WTC11 (cell line): ENCODE data around the gene WDFY4. TPM values are rescaled to one million over a fixed set of nuclear protein-coding genes. Genes with fewer than 3 reads are reported as not detected.

Experiments
- ATAC-seq: fragments of 200-7000 bp; cut with Tn5 transposase; 2 replicates; pipeline ENCODE4 v1.10.0; 2021; ENCODE audit warnings: mild to moderate bottlenecking, moderate library complexity
- CTCF ChIA-PET: fragments of 300-600 bp; sonication (Branson Sonifier 250); formaldehyde crosslinking; loops from one replicate; lab custom pipeline; 2021; ENCODE audit warnings: antibody characterized with exemption; lab: Charles Lee
- POLR2A ChIA-PET: fragments of 350-600 bp; sonication (Branson Sonifier 250); formaldehyde crosslinking; loops from one replicate; lab custom pipeline; 2021; ENCODE audit warnings: antibody characterized with exemption; lab: Charles Lee
- DNase-seq: peaks from one replicate; pipeline ENCODE4 v3.0.0; 2021; ENCODE audit warnings: low spot score
- H3K27ac Mint-ChIP-seq: 2 replicates; pipeline ENCODE4 v1.8.0; 2021; ENCODE audit warnings: mixed read lengths
- H3K27me3 Mint-ChIP-seq: 2 replicates; pipeline ENCODE4 v1.8.0; 2021; ENCODE audit warnings: low read depth, mild to moderate bottlenecking, moderate library complexity, mixed read lengths
- H3K36me3 Mint-ChIP-seq: 2 replicates; pipeline ENCODE4 v1.8.0; 2021; ENCODE audit warnings: mixed read lengths
- H3K4me1 Mint-ChIP-seq: 2 replicates; pipeline ENCODE4 v1.8.0; 2022; ENCODE audit warnings: mixed read lengths
- H3K4me3 Mint-ChIP-seq: 2 replicates; pipeline ENCODE4 v1.8.0; 2021; ENCODE audit warnings: mild to moderate bottlenecking, moderate library complexity, mixed read lengths
- H3K9me3 Mint-ChIP-seq: 2 replicates; pipeline ENCODE4 v1.8.0; 2021; ENCODE audit warnings: mixed read lengths
- AR ChIP-seq: fragments of 250-450 bp; sonication (Bioruptor Pico); IDR thresholded peaks from 2 replicates; pipeline ENCODE4 v1.9.0; 2021; ENCODE audit warnings: mild to moderate bottlenecking
- ATF3 ChIP-seq: sonication (generic); formaldehyde crosslinking; conservative IDR thresholded peaks from 2 replicates; pipeline ENCODE4 v1.8.1; 2022; ENCODE audit warnings: mild to moderate bottlenecking, missing genetic modification reagents
- ATF6 ChIP-seq: sonication (generic); formaldehyde crosslinking; IDR thresholded peaks from 2 replicates; pipeline ENCODE4 v1.8.1; 2023; ENCODE audit warnings: mild to moderate bottlenecking, missing genetic modification reagents
- ELF4 ChIP-seq: sonication (generic); formaldehyde crosslinking; IDR thresholded peaks from 2 replicates; pipeline ENCODE4 v1.8.1; 2022; ENCODE audit warnings: low read depth, mild to moderate bottlenecking, moderate library complexity, missing genetic modification reagents
- FOXK1 ChIP-seq: sonication (generic); formaldehyde crosslinking; IDR thresholded peaks from 2 replicates; pipeline ENCODE4 v1.8.0; 2022; ENCODE audit warnings: mild to moderate bottlenecking, moderate library complexity, missing genetic modification reagents
- GABPB1 ChIP-seq: sonication (generic); formaldehyde crosslinking; IDR thresholded peaks from 2 replicates; pipeline ENCODE4 v1.8.1; 2023; ENCODE audit warnings: mild to moderate bottlenecking, missing genetic modification reagents
- HMGA2 ChIP-seq: fragments of 250-450 bp; sonication (Bioruptor Pico); IDR thresholded peaks from 2 replicates; pipeline ENCODE4 v1.4.0; 2021; ENCODE audit warnings: mild to moderate bottlenecking, moderate library complexity
- KAT7 ChIP-seq: sonication (generic); formaldehyde crosslinking; IDR thresholded peaks from 2 replicates; pipeline ENCODE4 v1.8.1; 2023; ENCODE audit warnings: missing genetic modification reagents, mild to moderate bottlenecking, borderline replicate concordance
- MLX ChIP-seq: sonication (generic); formaldehyde crosslinking; IDR thresholded peaks from 2 replicates; pipeline ENCODE4 v1.8.1; 2023; ENCODE audit warnings: mild to moderate bottlenecking, missing genetic modification reagents, moderate library complexity
- NFE2L1 ChIP-seq: sonication (generic); formaldehyde crosslinking; IDR thresholded peaks from 2 replicates; pipeline ENCODE4 v1.8.1; 2023; ENCODE audit warnings: missing genetic modification reagents
- USF2 ChIP-seq: sonication (generic); formaldehyde crosslinking; IDR thresholded peaks from 2 replicates; pipeline ENCODE4 v1.8.1; 2023; ENCODE audit warnings: mild to moderate bottlenecking, missing genetic modification reagents, moderate library complexity
- ZNF121 ChIP-seq: sonication (generic); formaldehyde crosslinking; IDR thresholded peaks from 2 replicates; pipeline ENCODE4 v1.8.0; 2023; ENCODE audit warnings: missing genetic modification reagents
- ZNF219 ChIP-seq: sonication (generic); formaldehyde crosslinking; IDR thresholded peaks from 2 replicates; pipeline ENCODE4 v1.8.0; 2023; ENCODE audit warnings: missing genetic modification reagents, mild to moderate bottlenecking, borderline replicate concordance
- ZNF317 ChIP-seq: sonication (generic); formaldehyde crosslinking; IDR thresholded peaks from 2 replicates; pipeline ENCODE4 v1.8.1; 2023; ENCODE audit warnings: low read depth, mild to moderate bottlenecking, moderate library complexity, missing genetic modification reagents, borderline replicate concordance
- ZNF423 ChIP-seq: fragments of 250-450 bp; sonication (Bioruptor Pico); IDR thresholded peaks from 2 replicates; pipeline ENCODE4 v2.1.2; 2022; ENCODE audit warnings: mild to moderate bottlenecking, moderate library complexity
- total RNA-seq: library from RNA; stranded (reverse); gene quantifications from 3 replicates; pipeline ENCODE4 v1.2.3, GENCODE V29; 2021
- TF ChIP-seq, protein P1 (sequence below): sonication (generic); formaldehyde crosslinking; IDR thresholded peaks from 2 replicates; pipeline ENCODE4 v1.8.0; 2022; ENCODE audit warnings: mild to moderate bottlenecking, missing genetic modification reagents
- TF ChIP-seq, protein P2 (sequence below): fragments of 250-450 bp; sonication (Bioruptor Pico); IDR thresholded peaks from 2 replicates; pipeline ENCODE4 v1.9.0; 2021; ENCODE audit warnings: mild to moderate bottlenecking, borderline replicate concordance
- TF ChIP-seq, protein P3 (sequence below): sonication (generic); formaldehyde crosslinking; IDR thresholded peaks from 2 replicates; pipeline ENCODE4 v1.8.0; 2022; ENCODE audit warnings: mild to moderate bottlenecking, missing genetic modification reagents

Gene WDFY4
- total RNA-seq, 1 experiment from 2014 or later = 0.13 TPM

DNA sequence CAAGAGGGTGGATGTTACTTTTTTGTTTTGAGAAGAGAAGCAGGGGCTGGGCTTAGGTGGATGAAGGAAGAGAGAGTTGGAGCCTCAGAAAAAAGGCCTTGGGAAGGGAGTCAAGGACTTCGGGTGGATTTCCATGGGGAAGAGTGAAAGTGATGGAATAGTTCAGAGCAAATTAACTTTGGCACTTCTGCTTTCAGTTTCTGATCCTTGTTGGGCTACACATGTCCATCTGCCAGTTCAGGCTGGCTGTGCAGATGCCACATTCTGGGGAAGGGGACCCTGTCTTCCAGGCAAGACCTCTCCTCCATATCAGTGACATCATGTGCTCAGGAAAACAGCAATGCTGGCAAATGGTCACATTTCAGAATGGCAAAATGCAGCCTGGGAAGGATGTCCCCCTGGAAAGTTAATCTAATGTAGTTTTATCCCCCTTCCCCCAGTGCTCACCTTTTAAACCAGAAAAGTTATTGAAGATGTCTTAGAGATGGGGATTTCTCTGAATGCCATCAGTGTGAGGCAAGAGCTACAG is 86.0 kb downstream of the WDFY4 start:
- POLR2A ChIA-PET = no interaction called here
- H3K36me3 Mint-ChIP-seq = no peaks in the 10 kb centered on the region
- CTCF ChIA-PET = no interaction called here
- no peak for DNase-seq
- peaks cover 21% of the 10 kb centered on the region for H3K4me1 Mint-ChIP-seq
- H3K27ac Mint-ChIP-seq = no peak overlapping the region
- peaks cover 3% of the 10 kb centered on the region for H3K9me3 Mint-ChIP-seq
- H3K27me3 Mint-ChIP-seq = no peaks in the 10 kb centered on the region
- no peak overlapping the region for H3K4me3 Mint-ChIP-seq
- no peak for ATAC-seq
- TF ChIP-seq ZNF121 (CRISPR knock-in tag) (no peak), AR (CRISPR knock-in tag) (no peak), MLX (CRISPR knock-in tag) (no peak)

GRCh38 chr10:48771234-48771633 is 86.6 kb downstream of the WDFY4 start:
- H3K36me3 Mint-ChIP-seq = no peaks in the 10 kb centered on the region
- no peaks in the 10 kb centered on the region for H3K27me3 Mint-ChIP-seq
- TF ChIP-seq ZNF423 (CRISPR knock-in tag) (no peak), ELF4 (CRISPR knock-in tag) (no peak), USF2 (CRISPR knock-in tag) (no peak), ATF3 (CRISPR knock-in tag) (no peak), KAT7 (no peak), ATF6 (no peak), NFE2L1 (CRISPR knock-in tag) (no peak), ZNF317 (CRISPR knock-in tag) (no peak), GABPB1 (CRISPR knock-in tag) (no peak), ZNF219 (no peak), FOXK1 (no peak), HMGA2 (CRISPR knock-in tag) (no peak)
- TF ChIP-seq, protein P1, sequence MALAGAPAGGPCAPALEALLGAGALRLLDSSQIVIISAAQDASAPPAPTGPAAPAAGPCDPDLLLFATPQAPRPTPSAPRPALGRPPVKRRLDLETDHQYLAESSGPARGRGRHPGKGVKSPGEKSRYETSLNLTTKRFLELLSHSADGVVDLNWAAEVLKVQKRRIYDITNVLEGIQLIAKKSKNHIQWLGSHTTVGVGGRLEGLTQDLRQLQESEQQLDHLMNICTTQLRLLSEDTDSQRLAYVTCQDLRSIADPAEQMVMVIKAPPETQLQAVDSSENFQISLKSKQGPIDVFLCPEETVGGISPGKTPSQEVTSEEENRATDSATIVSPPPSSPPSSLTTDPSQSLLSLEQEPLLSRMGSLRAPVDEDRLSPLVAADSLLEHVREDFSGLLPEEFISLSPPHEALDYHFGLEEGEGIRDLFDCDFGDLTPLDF (CRISPR knock-in tag) = no peak
- TF ChIP-seq, protein P2, sequence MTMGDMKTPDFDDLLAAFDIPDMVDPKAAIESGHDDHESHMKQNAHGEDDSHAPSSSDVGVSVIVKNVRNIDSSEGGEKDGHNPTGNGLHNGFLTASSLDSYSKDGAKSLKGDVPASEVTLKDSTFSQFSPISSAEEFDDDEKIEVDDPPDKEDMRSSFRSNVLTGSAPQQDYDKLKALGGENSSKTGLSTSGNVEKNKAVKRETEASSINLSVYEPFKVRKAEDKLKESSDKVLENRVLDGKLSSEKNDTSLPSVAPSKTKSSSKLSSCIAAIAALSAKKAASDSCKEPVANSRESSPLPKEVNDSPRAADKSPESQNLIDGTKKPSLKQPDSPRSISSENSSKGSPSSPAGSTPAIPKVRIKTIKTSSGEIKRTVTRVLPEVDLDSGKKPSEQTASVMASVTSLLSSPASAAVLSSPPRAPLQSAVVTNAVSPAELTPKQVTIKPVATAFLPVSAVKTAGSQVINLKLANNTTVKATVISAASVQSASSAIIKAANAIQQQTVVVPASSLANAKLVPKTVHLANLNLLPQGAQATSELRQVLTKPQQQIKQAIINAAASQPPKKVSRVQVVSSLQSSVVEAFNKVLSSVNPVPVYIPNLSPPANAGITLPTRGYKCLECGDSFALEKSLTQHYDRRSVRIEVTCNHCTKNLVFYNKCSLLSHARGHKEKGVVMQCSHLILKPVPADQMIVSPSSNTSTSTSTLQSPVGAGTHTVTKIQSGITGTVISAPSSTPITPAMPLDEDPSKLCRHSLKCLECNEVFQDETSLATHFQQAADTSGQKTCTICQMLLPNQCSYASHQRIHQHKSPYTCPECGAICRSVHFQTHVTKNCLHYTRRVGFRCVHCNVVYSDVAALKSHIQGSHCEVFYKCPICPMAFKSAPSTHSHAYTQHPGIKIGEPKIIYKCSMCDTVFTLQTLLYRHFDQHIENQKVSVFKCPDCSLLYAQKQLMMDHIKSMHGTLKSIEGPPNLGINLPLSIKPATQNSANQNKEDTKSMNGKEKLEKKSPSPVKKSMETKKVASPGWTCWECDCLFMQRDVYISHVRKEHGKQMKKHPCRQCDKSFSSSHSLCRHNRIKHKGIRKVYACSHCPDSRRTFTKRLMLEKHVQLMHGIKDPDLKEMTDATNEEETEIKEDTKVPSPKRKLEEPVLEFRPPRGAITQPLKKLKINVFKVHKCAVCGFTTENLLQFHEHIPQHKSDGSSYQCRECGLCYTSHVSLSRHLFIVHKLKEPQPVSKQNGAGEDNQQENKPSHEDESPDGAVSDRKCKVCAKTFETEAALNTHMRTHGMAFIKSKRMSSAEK (CRISPR knock-in tag) = no peak
- TF ChIP-seq, protein P3, sequence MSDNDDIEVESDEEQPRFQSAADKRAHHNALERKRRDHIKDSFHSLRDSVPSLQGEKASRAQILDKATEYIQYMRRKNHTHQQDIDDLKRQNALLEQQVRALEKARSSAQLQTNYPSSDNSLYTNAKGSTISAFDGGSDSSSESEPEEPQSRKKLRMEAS = no peak
- no peak overlapping the region for H3K4me3 Mint-ChIP-seq
- ATAC-seq (no peak), DNase-seq (no peak)
- CTCF ChIA-PET = no interaction called here
- peaks cover 21% of the 10 kb centered on the region for H3K4me1 Mint-ChIP-seq
- POLR2A ChIA-PET = no interaction called here
- peaks cover 3% of the 10 kb centered on the region for H3K9me3 Mint-ChIP-seq
- H3K27ac Mint-ChIP-seq = no peak overlapping the region
